ENCODE measurements around the gene SLC23A3.

The SLC23A3 gene

DNA sequence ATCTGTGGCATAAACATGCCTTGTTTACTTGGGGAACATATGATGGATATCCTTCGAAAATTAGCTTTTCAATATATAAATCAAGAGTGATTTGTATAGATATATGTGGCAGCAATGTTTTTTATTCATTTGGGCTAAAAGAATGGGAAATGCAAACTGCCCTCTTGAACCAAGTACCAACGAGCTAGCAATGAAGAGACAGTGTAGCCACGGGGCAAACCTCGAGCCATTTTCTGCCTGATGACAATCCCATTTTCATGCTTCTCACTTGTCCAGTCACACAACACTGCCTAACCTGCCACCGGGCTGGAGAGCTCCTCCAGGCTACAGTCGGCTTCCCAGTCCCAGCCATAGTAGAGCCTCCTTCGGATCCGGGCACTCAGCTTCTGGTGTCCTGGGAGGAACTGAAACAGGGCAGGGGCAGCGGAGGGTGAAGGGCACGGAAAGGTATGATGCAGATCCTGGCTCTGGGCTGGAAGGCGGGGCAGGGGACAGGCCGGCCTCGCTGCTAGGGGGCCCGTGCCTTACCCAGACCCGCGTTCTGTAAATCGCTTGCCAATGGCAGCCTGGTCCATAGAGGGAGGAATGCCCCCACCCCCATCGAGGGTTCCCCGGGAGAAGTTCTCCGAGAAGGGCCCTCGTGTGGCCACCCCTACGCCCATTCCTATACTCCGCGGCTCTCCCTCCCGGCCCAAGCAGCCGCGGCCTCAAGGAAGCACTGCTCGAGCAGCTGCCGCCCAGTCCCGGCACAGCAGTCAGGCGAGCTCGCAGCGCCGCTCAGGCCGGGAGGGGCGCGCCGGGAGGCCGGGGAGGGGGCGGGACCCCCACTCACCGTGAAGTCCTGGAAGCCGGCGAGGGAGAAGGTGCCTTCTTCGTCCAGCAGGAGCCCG, 6.3 kb upstream of the SLC23A3 start:
- DNase-seq: no peak

DNA sequence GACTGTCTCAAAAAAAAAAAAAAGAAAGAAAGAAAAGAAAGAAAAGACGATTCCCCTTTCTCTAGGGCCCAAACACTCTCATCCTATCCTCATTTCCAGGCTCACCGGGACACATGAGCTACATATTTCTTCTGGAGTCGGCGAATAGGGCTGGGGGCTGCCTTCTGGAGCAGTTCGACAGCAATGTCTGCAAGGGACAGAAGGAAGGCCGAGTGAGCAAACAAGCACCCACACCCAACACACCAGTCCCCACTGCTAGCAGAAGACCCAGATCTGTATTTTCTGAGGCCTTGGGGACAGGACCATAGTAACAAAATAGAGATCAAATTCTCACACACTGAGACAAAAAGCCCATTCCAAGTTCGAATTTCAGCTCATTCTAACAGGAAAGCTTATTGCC, 5.7 kb upstream of the SLC23A3 start:
- no peak for DNase-seq

DNA sequence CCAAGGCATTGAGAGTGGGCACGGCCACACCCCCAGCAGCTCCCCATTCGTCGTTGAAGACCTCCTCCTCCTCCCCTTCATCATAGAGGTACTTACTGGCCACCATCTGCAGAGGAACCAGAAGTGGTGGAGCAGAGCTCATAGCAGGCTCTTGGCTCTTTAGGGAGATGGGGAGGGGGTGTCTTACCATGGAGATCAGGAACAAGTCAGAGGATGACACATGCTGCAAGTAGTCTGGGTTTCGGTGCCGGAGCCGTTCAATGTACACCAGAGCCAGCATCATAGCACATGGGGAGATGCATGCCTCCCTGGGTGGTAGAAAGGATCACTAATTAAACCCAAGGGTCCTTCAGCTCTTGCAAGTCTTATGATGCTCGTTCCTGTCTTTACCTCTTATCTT, 5.0 kb upstream of the SLC23A3 start:
- DNase-seq: no peak

DNA sequence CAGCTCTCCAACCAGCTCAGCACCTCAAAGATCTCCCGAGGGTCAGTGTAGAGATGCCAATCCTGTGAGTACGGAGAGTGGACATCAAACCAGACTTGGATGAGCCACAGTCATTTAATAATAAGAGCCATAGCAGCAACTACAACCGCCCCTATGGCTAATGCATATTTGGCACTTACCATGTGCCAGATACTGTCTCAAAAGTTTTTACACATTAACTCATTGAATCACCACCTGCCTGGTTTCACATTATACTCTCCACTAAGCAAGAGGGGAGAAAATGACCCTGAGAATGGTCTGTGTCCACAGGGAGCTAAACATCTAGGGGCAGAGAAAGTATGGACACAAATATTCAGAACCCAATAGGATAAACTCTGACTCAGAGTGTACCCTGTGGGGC, 4.3 kb upstream of the SLC23A3 start:
- no peak for DNase-seq

GRCh38 chr2:219173176-219173575, 3.3 kb upstream of the SLC23A3 start:
- DNase-seq: no peak

- no peak for DNase-seq
These were observed 2.7 kb upstream of the SLC23A3 start for GRCh38 chr2:219172231-219173154.

DNA sequence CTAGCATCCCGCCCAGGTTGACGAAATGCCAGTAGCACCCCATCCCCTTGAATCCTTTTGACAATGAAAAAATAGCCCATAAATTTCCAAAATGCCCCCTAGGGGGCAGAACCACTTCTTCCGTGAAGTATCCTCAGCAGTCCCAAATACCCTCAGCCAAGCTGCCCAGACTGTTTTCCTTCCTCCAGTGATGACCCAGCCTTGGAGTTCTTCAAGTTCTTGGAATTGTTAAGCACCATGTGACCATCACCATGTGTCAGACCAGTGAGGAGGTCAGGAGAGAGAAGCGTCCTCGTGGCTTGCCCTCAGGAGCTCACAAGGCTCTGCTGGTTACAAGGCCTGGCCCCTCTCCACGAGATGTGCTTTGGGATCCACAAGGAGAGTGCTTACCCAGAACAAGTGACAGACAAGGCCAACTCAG, 1.4 kb upstream of the SLC23A3 start:
- DNase-seq: no peak

- no peak for DNase-seq
These were observed 897 bp downstream of the SLC23A3 start for GRCh38 chr2:219168932-219169331.

- no peak for DNase-seq
These were observed 1.3 kb downstream of the SLC23A3 start for GRCh38 chr2:219168526-219168925.

- no peak for DNase-seq
These were observed 1.8 kb downstream of the SLC23A3 start for GRCh38 chr2:219167997-219168396.

- no peak for DNase-seq
These were observed 4.5 kb downstream of the SLC23A3 start for GRCh38 chr2:219165058-219165911.

- no peak for DNase-seq
These were observed 6.7 kb downstream of the SLC23A3 start for GRCh38 chr2:219163156-219163555.

- DNase-seq: no peak
These were observed 8.7 kb downstream of the SLC23A3 start for GRCh38 chr2:219161097-219161496.

DNA sequence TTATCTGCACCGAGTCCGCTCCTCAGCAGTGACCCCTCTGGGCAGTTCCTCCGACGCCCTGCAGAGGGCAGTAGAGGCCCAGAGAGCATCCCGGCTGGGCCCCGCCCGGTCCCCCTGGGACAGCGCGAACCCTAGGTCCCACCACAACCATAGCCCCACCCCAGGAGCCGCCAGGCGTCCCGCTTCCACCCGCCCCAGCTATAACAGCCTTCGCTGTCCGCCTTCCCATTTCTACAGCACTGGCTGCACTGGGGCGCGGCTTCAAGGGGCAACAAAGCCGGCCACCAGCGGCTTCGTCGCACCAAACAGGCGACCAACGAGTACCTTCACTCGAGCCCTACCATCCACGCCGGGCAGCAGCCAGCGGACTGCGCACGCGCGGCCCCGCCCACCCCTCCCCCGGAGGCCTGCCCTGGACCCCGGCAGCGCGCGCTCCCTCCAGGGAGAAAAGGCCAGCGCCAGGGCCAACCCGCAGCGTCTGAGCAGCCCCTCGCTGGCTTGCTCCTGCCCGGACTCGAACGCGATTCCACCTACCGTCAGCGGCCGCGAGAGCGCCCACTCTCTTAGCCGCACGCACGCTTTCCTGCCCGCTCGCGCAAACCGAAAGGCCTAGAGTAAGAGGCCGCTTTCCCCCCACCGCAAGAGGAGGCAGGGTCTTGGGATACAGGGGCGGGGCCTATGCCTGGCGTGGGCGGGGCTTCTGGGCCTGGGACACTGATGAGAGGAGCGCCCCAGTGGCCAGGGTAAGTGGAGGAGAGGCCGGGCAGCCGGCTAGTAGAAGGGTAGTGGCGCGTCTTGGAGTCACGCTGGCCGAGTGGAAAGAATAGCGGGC, 9.4 kb downstream of the SLC23A3 start, which contains the start of gene NHEJ1:
TSS of gene NHEJ1 (minus strand) at position 630 of the 832 bp plus-strand sequence. CDS start 2,453 bp downstream, outside the sequence.
- DNase-seq: peak; percentile 97

GRCh38 chr2:219159771-219160185, 10.1 kb downstream of the SLC23A3 start:
- no peak for DNase-seq

DNA sequence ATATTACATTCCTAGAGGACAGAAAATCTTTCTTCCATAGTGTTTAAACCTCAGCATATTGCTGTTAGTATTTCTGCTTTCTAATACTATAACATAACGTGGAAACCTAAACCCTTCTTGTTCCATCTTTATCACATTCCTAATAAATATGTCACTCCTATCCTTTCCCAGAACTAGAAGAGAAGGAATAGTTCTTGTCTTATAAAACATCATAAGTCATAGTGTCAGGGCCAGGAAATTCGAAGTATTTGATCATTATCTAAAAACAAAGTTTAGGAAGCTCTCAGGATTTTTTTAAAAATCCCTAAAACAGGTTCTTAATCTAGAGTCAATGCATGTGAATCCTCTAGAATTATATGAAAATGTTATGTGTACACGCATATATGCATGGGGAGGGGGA, 11.2 kb downstream of the SLC23A3 start:
- DNase-seq: no peak

DNA sequence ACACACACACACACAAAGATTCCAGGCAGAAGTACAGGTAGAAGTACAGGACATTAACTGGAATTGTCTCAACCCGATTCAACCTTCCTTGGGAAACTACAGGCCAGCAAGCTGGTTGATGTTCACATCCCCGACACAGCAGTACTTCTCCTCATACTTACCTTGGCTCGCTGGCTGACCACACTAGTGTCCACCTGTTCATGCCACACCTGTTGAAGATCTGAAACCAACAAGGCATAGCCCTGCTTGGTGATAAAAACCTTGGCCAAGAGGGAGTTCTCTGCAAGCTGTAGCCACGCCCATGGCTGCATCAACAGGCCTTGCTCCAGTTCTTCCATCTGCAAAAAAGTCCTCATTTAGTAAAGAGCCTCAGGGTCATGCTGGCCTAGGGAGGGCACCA, 11.8 kb downstream of the SLC23A3 start:
- no peak for DNase-seq

GRCh38 chr2:219157396-219157795, 12.4 kb downstream of the SLC23A3 start:
- DNase-seq: no peak

DNA sequence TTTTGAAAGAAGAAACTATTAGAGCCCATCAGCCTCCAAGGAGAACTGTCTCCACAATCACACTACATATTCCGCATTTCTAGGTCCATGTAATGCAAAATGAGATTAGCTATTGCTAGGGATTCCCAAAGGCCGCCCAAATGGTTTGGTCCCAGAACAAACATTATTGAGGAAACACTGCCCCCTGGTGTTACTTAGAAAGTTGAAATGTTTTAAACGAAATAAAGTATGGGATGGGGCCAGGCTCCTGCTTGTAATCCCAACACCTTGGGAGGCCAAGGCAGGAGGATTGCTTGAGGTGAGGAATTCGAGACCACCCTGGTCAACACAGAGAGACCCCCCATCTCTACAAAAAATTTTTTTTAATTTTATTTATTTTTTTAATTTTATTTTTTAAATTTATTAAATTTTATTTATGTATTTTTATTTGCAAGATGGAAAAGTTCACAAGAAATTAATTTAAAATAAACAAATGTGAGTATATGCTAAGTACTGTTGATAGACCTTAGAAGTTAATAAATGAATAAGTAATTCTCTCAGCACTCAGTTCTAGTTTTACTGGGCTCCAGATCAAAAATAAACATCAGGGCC, 14.7 kb downstream of the SLC23A3 start:
- DNase-seq: no peak

DNA sequence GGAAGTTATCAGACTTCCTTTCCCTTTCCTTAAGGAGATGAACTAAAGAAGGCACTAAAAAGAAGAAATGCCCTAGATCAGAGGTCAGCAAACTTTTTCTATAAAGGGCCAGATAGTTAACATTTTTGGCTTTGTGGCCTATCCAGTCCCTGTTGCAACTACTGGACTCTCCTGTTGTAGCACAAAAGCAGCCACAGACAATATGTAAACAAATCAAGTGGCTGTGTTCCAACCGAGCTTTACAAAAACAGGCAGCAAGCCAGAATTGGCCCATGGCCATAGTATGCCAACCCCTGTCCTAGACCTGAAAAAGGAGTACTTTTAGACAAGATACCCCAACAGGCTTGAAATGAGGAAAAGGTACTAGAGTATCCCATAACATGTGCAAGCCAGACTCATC, 20.2 kb downstream of the SLC23A3 start:
- DNase-seq: no peak

GRCh38 chr2:219142329-219142728, 27.5 kb downstream of the SLC23A3 start:
- DNase-seq: no peak

All from right forelimb (tissue), 1 donor.